ENCODE results near the gene SFT2D2.

SFT2D2 gene

DNA sequence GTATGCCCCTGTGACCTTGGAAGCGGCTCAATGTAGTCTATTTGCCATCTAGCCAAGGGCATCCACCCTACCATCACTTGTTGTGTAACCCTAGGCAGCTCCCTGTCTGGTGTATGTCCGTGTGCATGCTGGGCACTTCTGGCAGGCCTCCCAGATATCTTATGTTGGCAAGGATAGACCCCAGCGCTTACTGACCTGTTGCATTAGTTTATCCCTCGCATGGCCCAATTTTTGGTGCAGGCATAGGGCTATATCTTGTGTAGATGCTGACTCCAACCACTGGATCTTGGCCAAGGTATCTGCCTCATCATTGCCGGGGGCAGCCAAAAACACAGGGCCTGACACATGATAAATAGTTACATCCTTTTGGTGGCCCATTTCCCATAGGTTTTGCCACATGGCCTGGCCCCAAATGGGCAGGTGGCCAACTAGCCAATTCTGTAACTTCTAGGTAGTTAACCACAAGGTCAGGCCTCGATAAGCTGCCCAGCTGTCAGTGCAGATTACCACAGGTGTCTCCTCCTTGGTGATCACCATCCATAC lies 40.9 kb downstream of the SFT2D2 start:
- no peak for DNase-seq (ENCODE audit: low spot score)

DNA sequence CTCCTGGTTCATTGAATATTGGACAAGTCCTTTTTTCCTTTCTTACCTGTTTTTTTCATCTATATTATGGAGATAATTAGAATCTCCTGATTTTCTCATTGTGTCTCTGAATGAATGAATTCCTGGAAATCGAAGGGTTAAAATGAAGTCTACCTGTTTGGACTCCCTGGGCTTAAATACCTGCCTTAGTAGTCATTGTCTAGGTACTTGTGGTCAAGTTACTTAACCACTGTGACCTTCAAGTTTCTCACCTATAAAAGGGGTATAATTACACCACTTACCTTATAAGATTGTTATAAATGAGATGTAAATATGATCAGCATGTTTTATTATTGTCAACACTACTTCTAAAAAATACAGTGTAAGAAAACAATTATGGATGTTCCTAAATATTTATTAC lies 45.8 kb downstream of the SFT2D2 start:
- no peak for DNase-seq (ENCODE audit: low spot score)

DNA sequence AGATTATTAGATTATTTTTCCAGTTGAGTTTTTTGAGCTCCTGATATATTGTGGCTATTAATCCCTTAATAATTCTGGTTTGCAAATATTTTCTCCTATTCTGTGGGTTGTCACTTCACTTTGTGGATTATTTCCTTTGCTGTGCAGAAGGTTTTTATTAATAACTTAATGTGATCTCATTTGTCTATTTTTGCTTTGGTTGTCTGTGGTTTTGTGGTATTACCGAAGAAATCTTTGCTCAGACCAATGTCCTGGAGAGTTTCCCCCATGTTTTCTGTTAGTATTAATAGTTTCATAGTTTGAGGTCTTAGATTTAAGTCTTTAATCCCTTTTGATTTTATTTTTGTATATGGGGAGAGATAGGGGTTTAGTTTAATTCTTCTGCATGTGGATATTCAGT lies 47.8 kb downstream of the SFT2D2 start:
- no peak for DNase-seq (ENCODE audit: low spot score)

DNA sequence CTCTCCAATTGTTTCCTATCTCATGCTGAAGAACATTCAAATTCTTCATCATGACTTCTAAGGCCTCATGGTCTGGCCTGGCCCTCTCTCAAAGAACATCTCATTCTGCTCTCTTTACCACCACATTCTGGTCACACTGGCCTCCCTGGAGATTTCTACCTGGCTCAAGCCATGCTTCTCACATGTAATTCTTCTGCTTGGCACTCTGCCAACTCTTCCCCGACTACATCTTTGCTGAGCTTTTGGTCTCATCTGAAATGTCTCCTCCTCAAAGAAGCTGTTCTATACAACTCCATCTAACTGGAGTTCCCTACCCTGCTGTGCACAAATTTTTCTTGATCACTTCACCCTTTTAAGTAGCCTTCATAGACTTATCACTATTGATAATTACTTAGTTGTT lies 53.4 kb downstream of the SFT2D2 start:
- DNase-seq (ENCODE audit: low spot score) = no peak

DNA sequence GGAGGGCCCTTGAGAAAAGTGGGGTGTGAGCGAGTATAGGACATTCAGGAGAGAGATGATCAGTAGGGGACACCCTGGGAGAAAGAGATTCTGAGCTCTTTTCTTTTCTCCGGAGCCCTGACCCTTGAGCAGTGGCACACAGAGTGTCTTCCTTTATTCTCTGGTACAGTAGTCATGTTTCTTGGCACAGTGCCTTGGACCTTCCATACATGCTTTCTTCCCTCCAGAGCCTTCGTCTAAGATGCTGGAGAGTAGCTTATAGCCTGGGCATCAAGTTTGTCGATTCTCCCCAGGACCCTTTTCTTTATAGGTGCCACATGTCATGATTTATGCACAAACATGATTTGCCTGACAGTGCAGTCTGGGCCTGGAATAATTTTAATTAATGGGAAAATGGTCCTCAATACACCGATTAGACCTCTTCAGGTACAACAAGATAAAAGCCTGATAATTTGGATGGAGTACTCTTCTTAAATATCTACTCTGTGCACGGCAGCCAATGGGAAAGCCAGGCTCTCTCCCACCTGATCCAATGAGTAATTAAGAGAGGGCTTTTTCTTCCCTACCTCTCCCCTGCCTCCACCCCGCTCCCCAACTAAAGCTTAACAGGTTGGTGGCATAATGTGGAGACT lies 54.6 kb downstream of the SFT2D2 start, which contains the start of gene TBX19:
Gene TBX19, plus strand, starts transcription at position 582 of the 632 bp plus-strand sequence. CDS start 214 bp downstream, outside the sequence.
- DNase-seq (ENCODE audit: low spot score) = no peak

DNA sequence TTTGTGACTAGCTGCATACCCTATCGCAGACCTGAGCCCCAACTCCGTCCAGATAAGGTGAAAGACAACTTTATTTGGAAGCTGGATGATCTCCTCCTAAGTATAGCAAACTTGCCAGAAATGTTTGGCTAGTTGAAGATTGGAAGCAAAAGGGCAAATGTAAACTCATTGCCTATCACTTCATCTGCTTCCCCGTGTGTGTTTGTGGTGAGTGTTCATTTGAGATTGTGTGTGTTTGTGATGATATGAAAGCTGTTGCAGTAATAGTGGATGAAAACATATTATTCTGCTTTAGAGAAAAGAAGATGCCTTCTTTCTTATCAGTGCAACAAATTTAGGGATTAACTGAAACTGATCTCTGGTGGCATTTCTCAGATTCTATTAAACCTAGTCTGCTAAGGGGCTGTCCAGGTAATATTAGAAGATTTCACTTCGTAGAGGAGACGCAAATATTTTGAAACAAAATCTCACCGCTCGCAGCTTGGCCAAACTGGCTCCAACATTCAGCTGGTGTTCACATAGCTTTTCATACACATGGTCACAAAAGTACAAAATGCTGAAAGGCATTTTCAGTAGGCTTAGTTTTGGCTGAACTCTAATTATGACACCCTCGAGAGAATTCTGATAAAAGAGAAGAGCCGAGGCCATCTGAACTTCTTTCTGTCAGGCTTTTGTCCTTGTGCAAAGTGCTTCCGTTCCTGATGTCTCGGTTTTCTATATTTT lies 56.0 kb downstream of the SFT2D2 start:
- DNase-seq (ENCODE audit: low spot score) = no peak

DNA sequence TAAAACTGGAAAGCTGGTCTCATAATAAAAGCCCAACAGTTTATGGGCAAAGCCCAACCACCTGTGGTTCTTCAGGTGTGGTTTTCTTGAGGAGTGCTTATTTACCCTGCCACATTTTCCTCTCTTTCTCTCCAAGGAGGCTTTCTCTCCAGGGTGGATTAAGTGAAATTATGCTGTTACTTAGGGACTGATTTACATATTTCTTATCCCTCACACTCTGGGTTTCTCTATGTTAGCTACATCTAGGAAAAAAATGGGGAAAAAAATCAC lies 59.7 kb downstream of the SFT2D2 start:
- DNase-seq (ENCODE audit: low spot score) = no peak

DNA sequence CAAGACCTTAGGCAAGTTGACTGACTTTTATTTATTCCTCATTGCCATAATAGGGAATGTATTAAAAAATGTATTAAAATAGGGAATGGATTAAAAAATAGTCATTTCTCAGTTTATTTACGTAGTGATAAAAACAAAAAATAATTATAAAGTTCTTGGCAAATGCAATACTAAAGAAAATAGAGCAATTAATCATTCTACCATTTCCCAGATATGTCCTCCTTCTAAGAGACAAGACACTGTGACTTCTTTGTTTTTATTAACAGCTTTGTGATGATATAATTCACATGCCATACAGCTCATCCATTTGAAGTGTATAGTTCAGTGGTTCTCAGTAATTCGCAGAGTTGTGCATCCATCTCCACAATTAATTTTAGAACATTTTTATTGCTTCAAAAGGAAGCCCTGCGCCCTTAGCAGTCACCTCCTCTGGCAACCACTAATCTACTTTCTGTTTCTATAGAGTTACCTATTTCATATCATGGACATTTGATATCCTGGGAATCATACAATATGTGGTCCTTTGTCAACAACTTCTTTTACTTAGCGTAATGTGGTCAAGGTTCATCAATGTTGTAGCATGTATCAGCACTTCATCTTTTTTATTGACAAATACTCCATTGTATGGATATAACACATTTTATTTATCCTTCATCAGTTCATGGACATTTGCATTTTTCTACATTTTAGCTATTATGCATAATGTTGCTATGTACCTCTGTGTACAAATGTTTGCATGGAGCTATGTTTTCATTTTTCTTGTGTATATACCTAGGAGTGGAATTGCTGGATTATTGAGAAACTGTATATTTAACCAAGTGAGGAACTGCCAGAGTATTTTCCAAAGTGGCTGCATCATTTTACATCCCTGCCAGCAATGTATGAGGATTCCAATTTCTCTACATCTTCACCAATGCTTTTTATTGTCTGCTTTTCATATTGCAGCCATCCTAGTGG lies 60.4 kb downstream of the SFT2D2 start:
- DNase-seq (ENCODE audit: low spot score) = no peak

DNA sequence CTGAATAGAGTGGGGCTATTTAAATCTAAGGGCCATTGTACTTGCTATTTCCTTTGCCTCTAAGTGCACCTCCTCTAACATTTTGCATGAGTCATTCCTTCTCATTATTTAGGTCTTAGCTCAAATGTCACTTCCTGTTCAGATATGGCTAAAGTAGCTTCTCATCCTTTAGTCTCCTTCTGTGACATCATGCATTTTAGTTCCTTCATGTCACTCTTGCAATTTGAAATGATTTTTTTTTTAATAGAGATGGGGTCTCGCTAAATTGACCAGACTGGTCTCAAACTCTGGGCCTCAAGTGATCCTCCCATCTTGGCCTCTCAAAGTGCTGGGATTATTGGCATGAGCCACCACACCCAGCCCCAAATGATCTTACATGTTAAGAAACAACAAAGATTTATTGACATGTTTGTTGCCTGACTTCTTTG lies 61.4 kb downstream of the SFT2D2 start:
- no peak for DNase-seq (ENCODE audit: low spot score)

DNA sequence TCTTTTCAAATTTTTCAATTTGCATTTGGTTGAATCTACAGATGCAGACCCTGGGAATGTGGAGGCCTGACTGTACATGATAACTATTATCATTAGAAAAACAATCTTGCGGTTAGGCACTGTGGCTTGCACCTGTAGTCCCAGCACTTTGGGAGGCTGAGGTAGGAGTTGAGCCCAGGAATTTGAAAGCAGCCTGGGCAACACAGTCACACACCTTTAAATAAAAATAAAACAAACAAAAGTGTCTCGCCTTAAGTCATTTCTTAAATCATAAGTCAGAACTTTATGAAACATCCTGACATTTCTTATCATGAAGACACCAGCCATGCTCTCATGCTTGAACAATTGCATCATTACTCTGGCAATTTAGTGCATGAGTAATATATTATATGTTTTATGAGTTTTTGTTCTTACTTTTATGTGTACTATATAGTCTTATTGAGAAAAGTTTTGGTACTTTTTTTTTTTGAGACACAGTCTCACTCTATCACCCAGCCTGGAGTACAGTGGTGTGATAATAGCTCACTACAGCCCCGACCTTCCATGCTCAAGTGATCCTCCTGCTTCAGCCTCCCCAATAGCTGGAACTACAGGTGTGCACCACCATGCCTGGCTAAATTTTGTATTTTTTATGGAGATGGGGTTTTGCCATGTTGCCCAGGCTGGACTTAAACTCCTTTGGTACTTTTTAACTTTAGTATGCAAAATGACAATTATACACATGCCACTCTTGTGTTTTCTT lies 62.7 kb downstream of the SFT2D2 start:
- no peak for DNase-seq (ENCODE audit: low spot score)

DNA sequence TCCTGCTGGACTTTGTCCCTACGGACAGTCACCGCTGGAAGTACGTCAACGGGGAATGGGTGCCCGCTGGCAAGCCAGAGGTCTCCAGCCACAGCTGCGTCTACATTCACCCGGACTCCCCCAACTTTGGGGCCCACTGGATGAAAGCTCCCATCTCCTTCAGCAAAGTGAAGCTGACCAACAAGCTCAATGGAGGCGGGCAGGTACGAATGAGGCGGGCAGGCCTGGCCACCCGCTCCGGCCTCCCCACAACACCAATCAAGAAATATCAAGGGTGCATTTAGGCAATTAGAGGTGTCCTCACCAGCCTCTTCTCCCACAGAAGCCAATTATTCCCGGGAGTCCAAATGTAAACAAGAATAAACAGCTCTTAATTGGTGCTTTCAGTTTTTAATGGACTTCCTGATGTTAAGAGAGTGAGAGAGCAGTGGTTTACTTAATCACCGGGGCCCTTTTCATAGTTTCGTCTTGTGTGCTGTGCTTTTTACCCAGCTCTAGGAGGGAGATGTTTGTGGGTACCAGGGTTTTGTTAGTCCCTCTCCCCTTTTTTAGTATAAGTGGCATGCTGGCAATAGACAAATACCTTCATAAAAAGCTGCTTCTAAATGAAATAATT lies 65.5 kb downstream of the SFT2D2 start:
- DNase-seq (ENCODE audit: low spot score) = no peak

DNA sequence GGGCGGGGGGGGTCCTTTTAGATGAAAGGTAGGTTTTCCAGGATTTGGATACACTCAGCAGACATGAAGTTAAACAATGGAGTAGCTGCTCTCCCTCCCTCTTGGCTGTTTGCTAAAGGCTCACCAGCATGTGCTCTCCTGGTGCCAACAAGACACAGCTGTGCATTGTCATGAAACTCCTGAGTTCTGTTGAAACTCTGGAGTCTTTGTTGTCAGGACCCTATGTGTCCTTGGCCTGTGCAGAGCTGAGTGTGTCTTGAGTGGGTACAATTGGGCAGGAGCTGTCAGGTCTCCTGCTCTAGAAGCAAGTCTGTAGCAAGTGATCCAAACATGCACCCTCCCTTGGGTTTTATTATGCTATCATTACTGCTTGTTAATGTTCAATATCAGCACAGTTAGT lies 67.6 kb downstream of the SFT2D2 start:
- DNase-seq (ENCODE audit: low spot score) = no peak

DNA sequence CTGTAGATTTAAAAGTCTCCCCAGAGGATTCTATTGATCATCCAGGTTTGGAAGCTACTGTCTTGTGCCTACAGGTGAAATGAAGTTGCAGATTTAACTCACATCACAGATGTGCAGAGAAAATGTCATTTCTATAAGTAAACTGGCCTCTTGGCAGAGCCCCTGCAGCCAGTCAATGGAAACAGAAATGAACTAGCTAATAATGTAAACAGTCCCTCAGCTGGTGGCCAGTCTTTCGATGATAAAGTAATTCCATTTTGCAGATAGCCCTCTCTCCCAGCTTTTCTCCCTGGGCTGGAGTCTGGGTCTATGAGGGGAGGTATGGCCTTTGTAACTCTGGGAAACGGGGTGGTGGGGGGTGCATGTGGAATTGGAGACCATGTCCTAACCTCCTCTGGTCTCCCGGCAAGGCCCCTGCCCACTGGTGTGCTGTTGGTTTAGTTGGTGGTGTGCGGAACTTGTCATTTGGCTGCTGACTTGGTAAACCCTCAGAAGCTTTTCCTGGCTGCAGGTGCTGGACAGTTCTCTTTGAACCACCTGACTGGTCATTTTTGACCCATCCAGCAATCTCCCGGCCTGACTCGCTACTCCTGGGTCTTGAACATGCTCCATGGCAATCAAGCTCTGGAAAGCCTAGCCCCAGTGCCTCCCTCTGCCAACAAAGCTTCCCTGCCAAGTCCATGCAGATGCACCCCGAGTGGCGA lies 69.8 kb downstream of the SFT2D2 start:
- no peak for DNase-seq (ENCODE audit: low spot score)

DNA sequence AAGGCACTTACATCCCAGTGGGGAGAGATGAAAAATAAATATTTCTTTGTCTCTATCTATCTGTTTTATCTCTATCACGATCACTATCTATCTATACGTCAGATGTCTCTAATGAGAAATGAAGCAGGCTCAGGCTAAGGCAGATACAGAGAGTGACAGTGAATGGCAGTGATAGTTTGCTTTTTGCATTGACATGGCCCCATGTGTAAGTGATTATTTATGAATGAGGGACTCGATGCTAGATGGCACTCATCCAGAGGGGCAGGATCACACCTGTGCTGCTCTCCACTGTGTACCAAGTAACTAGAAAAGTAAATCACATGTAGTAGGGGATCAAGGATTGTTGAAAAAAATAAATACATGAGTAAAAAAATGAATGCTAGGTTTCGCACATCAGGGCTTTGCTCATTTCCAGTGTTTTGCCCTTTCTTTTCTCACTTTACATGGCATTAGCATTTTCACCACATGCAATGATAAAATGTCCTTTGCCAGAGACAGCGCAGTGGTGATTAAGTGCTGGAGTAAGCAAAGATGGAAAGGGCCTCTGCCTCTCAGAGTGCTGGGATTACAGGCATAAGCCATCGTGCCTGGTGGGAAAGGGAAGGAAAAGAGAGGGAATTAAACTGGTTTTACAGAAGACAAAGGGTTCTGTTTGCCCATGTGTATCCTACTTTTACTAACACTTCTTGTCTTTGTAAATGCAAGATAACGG lies 71.4 kb downstream of the SFT2D2 start:
- DNase-seq (ENCODE audit: low spot score) = no peak

DNA sequence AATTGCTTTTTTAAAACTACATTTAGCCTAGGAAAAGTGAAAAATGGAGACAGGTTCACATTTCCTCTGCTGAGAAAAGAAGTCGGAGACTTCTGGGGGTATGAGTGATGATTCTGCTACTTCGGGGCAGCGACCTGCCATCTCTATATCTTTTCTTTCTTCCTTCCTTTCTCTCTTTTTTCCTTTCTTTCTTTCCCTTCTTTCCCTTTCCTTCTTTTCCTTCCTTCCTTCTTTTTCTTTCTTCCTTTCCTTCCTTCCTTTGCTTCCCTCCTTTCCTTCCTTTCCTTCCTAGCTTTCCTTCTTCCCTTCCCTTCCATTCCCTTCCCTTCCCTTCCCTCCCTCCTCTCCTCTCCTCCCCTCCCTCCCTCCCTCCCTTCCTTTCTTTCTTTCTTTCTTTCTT lies 72.6 kb downstream of the SFT2D2 start:
- DNase-seq (ENCODE audit: low spot score) = no peak

DNA sequence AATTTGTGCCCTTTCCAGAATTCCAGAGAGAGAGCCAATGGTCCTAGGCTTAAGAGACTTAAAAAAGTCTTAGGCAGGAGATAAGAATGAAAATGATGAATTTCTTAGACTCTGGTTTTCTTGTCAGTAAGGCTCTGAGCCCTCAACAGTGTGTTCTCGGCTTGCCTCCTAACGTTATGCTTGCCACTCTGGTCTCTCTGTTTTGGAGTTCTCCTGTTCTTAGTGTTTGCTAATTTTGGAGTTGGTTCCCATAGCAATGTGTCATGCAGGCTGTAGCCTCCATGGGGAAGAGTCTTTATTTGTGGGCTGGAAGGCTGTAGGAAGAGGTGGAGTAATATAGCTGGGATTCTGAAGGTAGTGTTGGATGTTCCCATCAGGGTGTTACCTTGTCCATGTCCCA lies 74.8 kb downstream of the SFT2D2 start:
- no peak for DNase-seq (ENCODE audit: low spot score)

DNA sequence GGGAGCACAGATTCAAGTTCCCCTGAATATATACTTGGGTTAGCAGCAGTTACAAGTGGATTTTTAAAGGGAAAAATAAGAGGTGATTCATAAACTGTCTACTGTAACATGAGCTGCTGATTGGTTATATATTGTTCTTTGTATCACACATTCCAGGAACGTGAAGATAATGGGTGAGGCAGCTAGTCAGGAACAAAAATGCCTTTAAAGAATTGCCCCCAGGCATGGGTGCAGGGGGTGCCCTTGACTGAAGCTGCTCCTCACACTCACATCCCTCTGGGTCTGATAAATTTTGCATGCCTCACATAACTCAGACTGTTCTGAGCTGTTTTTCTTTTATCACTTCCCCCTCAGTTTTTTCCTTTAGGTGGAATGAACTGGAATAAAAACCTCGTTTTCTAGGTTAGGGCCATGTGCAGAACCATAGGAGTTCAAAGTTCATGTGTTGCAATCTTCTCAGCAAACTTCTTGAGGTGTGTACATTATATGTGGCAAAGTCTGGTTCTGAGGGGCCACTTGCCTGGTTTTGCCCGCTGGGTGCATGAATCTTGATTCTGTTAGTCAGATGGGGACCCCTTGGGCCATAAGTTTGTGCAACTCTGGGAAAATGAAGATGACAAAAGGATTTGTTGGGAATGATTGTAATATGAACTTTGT lies 76.0 kb downstream of the SFT2D2 start:
- no peak for DNase-seq (ENCODE audit: low spot score)

Data from ecto neural progenitor cell (in vitro differentiated cells).